ENCODE results near the gene GK. TPM values are rescaled to one million over a fixed set of nuclear protein-coding genes. Genes with fewer than 3 reads are reported as not detected.
A peak's percentile ranks its signal among the peaks of the same experiment; 100 is the strongest.
"Not testable (repeated sequence)": the region's sequence is repeated elsewhere in the genome, so short reads cannot be mapped to it uniquely, and the experiment has no call there.

GK gene
- total RNA-seq, 2 donors from 2014 or later = 8.9 to 10.2 TPM

- H3K36me3 ChIP-seq (ENCODE audit: control insufficient read depth, insufficient read depth, low read length) = no peaks in the 10 kb centered on the region
- H3K4me1 Mint-ChIP-seq = no peaks in the 10 kb centered on the region
Observed at GRCh38 chrX:30635630-30636029, 17.6 kb upstream of the GK start.

GRCh38 chrX:30637874-30638815 lies 15.1 kb upstream of the GK start:
- no peaks in the 10 kb centered on the region for H3K4me1 ChIP-seq (ENCODE audit: control insufficient read depth, insufficient read depth, low read length)

More at GRCh38 chrX:30635630-30636029, 17.6 kb upstream of the GK start:
- peak; percentile 75 for TF ChIP-seq CTCF (conservative IDR thresholded peaks at IDR 0.05)
- Histone ChIP-seq H3K4me3 (ENCODE audit: low read length) (no peak overlapping the region), H3K27me3 (ENCODE audit: control insufficient read depth, insufficient read depth, low read length, poor library complexity, severe bottlenecking) (no peaks in the 10 kb centered on the region), H3K27ac (ENCODE audit: low read depth, low read length) (no peak overlapping the region), H3K9me3 (ENCODE audit: control insufficient read depth, low read length) (no peaks in the 10 kb centered on the region), H3K4me1 (ENCODE audit: control insufficient read depth, insufficient read depth, low read length) (no peaks in the 10 kb centered on the region), H3K9ac (ENCODE audit: extremely low read depth, low read length, poor library complexity, severe bottlenecking) (no peak overlapping the region)
- DNase-seq = no peak
- H3K27ac Mint-ChIP-seq = no peak overlapping the region
- no peak overlapping the region for H3K4me3 Mint-ChIP-seq
- no CpG with 5 or more reads among the region's 4 CpGs for WGBS, 2 experiments (ENCODE audit: insufficient coverage in 1 of 2, insufficient read length in 1 of 2)
- no peaks in the 10 kb centered on the region for H3K36me3 Mint-ChIP-seq (ENCODE audit: low read depth)
- H3K9me3 Mint-ChIP-seq = peaks cover 17% of the 10 kb centered on the region
- H3K27me3 Mint-ChIP-seq (ENCODE audit: insufficient read depth) = no peaks in the 10 kb centered on the region

GRCh38 chrX:30639702-30640101 lies 13.5 kb upstream of the GK start:
- peaks cover 23% of the 10 kb centered on the region for H3K9me3 Mint-ChIP-seq
- not testable (repeated sequence) for H3K9me3 ChIP-seq (ENCODE audit: control insufficient read depth, low read length); H3K4me1 Mint-ChIP-seq; H3K27me3 ChIP-seq (ENCODE audit: control insufficient read depth, insufficient read depth, low read length, poor library complexity, severe bottlenecking); H3K4me3 Mint-ChIP-seq; H3K9ac ChIP-seq (ENCODE audit: extremely low read depth, low read length, poor library complexity, severe bottlenecking); H3K36me3 ChIP-seq (ENCODE audit: control insufficient read depth, insufficient read depth, low read length); H3K27me3 Mint-ChIP-seq (ENCODE audit: insufficient read depth); H3K27ac Mint-ChIP-seq; H3K27ac ChIP-seq (ENCODE audit: low read depth, low read length); H3K36me3 Mint-ChIP-seq (ENCODE audit: low read depth); DNase-seq; H3K4me3 ChIP-seq (ENCODE audit: low read length); H3K4me1 ChIP-seq (ENCODE audit: control insufficient read depth, insufficient read depth, low read length)
- 84% methylated on average over 5 of the region's 5 CpGs; no CpG with 5 or more reads in 1 of the 2 experiments for whole genome bisulfite sequencing, 2 experiments (ENCODE audit: insufficient coverage in 1 of 2, insufficient read length in 1 of 2)

More at GRCh38 chrX:30637874-30638815, 15.1 kb upstream of the GK start:
- Mint-ChIP-seq H3K27ac (no peak overlapping the region), H3K27me3 (ENCODE audit: insufficient read depth) (no peaks in the 10 kb centered on the region), H3K36me3 (ENCODE audit: low read depth) (no peaks in the 10 kb centered on the region), H3K9me3 (peaks cover 23% of the 10 kb centered on the region), H3K4me1 (no peaks in the 10 kb centered on the region), H3K4me3 (no peak overlapping the region)
- DNase-seq = no peak
- Histone ChIP-seq H3K27ac (ENCODE audit: low read depth, low read length) (no peak overlapping the region), H3K36me3 (ENCODE audit: control insufficient read depth, insufficient read depth, low read length) (no peaks in the 10 kb centered on the region), H3K27me3 (ENCODE audit: control insufficient read depth, insufficient read depth, low read length, poor library complexity, severe bottlenecking) (no peaks in the 10 kb centered on the region), H3K4me3 (ENCODE audit: low read length) (no peak overlapping the region), H3K9me3 (ENCODE audit: control insufficient read depth, low read length) (no peaks in the 10 kb centered on the region), H3K9ac (ENCODE audit: extremely low read depth, low read length, poor library complexity, severe bottlenecking) (no peak overlapping the region)
- no peak for TF ChIP-seq CTCF (conservative IDR thresholded peaks at IDR 0.05)
- 95 to 100% methylated on average over 1 to 8 of the region's 8 CpGs for WGBS, 2 experiments (ENCODE audit: insufficient coverage in 1 of 2, insufficient read length in 1 of 2)

Measured in endodermal cell (in vitro differentiated cells).